Measurements from ENCODE around the gene INSM1.

Gene INSM1

DNA sequence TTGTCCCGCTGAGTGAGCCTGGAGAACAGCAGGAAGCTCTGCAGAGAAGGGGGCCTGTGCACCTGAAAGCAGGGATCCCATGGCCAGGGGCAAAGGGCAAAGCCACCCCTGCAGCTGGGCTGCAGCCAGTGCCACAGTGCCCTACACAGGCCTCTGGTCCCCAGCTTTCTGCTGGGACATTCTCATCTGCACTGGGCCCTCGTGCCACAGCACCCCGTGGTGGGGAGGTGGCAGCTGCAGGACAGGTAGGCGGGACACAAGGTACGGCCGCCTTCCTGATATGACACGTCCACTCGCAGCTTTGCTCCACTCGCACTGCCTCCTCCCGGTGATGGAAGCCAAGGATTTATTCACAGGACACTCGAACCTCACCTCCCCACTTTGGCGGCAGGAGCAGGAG is 27.2 kb downstream of the INSM1 start:
- DNase-seq (ENCODE audit: low spot score) = no peak

DNA sequence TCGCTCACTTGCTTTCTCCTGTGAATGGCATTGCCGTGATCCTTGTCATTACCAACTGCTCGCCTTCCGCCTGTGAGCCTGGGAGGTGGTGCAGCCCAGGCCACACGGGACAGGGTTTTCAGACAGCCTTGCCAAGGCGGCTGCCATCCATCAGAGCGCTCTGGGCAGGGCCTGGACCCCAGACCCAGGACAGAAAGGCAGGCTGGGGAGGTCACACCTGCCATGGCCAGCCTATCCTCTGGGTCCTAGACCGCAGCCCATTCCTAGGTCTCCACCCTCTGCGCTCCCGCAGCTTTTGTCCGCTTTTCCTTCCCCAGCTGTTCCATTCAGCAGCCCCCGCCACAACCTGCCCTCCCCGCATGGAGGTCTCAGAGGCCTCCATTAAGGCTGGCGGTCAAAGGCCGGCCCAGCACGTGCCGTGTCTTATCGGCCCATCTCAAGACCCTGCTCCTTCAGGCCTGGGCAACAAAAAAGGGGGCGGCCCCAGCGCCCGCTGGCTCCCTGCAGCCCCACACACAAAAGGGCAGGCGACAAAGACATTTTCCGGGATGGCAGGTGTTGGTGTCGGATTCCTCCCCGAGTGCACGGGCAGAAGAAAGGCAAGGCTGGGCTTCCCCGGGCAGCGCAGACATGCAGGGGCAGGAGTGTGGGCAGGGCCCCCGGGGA is 28.1 kb downstream of the INSM1 start:
- no peak for DNase-seq (ENCODE audit: low spot score)

DNA sequence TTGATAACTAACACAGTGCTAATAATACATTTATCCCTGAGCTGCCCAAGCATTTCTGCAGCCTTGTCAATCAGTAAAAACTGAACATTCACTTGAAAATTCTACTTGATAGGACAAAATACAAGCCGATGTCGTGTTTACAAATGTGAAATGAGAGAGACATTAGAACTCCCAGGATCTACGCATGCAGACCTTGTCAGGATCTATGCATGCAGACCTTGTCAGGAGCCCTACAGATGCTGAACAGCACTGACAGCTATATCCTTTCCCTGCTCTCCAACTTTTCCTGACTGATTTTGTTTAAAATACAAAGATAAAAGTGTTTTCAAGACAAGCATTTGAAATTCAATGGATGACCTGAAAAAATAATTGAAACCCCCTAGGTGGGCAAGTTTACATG is 28.9 kb downstream of the INSM1 start:
- DNase-seq (ENCODE audit: low spot score) = no peak

DNA sequence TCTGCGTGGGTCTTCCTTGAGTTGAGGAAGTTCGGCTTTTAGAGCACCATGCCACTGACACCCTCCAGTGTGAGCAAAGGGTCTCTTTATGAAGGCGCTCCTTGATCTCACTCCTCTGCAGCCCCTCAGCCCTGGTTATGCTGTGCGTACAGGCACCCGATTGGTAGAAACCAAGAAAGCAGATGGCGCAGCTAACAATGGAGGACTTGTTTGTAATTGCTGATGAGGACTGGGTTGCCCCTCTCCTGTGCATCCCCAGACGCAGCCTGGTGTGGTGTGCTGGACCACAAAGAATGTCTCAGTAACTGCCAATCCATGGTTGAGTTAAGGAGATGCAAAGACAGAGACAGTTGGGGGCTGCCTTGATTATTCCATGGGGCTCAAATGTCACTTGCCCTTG is 30.2 kb downstream of the INSM1 start:
- no peak for DNase-seq (ENCODE audit: low spot score)

DNA sequence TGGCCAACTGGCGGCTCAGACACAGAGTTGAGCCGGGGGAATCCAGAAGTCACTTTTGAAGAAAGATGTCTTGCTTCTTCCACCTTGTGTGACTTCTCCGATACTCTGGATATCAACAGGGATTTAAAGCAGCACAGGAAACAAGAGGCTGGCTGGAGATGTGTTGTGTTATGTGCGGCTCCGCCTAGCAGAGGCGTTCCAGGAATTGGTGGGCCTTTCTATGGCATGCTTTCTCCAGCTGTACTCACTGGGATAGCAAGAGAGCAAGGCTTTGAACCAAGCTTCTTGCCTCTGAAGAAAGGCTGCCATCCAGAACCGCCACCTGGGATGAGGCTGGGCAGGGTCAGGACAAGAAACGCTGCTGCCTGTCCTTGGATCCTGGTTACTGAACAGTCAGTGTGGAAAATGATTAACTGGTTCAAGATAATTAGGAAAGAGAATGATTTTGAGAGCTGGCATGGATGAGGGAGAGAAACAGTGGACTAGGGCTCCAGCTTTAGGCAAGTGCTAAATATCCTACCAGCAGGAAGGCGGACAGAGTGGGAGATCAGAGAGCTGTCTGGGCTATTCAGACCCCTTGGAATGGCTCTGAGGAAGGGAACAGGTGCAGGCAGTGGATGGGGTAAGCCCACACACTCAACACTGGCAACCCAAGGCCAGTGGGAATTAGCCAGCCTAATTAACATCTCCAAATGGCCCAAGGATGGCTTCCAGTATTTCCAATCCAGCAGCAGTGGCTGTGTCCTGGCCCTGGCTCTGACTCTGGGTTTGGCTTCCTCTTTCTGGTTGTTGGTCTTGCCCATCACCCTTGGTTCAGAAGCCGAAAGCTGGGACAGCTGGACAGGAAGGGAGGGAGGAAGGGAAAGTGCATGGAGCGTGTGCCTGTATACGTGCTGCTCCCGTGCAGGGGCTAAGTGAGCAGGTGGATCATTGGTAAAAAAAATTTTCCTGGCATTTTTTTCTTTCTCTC is 31.9 kb downstream of the INSM1 start:
- no peak for DNase-seq (ENCODE audit: low spot score)

DNA sequence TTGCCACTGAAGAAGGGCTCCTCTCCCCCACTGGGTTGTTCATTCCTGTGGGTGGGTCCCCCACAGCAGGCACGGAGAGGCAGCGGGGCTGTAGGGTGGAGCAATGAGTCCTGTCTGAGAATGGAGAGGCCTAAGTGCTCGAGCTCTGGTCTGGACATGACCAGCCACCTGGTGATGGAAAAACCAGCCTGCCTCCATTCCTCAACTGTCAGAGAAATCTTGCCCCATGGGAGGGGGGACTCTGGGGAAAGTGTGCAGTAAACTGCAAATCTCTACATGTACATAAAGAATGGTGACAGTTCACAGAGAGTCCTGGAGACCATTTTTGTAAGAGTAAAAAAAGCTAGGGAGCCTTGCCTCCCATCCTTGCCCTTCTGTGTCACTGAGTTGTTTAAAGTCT is 34.1 kb downstream of the INSM1 start:
- no peak for DNase-seq (ENCODE audit: low spot score)

DNA sequence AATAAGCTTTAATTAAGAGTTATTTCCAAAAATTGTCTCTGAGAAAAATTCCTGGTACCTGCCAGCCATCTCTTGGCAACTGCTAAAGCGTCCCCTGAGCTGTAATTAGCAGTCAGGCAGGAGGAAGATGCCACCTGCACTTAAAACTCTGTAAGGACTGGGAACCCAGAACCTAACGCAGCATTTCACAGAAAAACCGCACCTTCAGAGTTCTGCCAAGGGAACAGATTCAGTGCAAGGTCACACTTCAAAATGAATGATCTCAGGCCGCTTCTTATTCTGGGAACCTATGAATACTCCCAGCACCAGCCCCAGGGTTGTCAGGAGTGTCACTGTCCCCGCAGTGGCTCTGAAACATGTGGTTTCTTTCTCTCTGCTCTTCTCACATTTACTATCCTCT is 36.7 kb downstream of the INSM1 start:
- DNase-seq (ENCODE audit: low spot score) = no peak

DNA sequence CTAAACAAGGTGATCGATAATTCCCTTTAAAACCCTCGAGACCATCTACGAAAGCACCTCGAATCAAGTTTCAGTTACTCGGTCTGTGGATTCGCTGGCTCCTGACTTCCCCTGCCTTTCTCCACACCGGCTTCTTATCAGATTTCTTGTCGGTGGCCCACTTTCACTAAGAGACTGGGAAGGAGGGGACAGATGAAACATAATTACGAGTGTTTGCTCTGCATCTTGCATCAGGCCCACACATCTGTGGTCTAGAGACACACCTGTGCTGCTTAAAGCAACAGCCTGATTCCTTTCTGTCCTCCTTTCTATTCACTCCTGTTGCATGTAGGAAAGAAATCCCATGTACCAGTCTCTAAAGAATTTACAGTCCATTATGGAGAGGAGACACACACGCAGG is 37.7 kb downstream of the INSM1 start:
- DNase-seq (ENCODE audit: low spot score) = no peak

DNA sequence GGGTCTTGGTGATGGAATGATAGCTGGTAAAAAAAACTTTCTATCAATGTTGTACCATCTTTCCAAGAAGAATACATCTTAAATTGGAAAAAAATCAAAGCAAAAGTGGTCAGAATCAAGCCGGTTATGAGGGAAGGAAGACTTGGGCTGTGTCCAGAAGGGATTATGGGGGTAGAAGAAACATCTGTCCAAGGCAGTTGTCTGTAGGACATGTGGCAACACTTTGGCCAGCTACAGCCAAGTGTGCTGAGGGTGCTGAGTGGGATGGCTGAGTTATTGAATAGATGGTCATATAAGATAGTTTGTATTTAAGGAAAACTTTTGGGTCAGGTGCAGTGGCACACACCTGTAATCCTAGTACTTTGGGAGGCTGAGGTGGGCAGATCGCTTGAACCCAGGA is 38.4 kb downstream of the INSM1 start:
- no peak for DNase-seq (ENCODE audit: low spot score)

DNA sequence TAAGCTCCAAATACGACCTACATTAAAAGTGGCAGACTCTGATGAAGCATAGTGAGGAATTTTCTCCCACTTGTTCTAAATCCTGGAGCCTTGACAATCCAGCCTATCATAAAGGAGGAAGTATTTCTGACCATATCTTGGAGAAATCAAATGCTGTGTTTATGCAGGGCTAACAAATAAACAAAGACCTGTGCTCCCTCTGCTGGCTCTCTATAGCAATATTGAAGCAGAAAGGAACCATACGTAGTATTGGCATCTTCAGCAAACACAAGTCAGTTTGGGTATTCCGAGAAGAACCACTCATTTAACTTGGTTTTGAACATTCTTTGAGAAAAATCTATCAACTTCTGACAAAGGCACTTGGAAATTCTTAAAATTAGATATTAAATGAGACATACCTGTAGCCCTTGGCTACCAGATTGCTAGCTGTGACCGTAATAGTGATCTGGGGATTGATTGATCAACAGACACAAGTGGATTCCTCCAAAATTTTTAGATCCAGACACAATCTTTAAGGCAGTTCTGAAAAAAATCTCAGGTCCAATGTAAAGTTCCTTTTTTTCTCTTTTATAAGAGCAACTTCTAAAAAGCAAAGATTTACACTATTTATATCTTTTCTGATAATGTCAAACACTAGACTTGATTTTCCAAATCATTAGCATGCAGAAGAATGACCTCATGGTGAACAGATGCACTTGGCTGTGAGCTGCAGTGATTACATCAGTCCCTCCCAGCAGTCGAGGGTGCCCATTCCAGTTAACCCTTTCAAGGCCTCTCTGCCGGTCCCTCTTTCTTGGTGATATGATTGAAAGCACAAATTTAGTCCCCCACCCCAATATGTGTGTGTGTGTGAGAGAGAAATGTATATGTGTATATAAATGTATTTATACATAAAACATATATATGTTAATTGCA is 40.2 kb downstream of the INSM1 start:
- no peak for DNase-seq (ENCODE audit: low spot score)

DNA sequence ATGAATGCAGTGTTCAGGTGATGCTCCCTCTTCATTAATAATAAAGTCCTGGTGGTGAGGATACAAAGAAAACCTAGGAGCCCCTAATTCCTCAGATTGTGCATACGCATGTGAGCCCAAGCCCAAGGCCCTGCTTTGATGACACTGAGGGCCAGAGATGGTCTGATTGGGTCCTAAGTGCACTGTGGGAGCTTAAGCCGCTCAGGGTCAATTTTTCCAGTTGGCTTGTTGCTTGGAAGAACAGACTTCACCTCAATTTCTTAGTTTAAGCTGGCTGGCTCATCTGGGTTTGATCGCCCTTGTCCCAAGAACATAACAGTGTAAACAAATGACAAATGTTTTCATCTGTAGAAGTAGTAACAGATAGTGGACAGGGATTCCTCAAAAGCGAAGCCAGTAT is 41.4 kb downstream of the INSM1 start:
- no peak for DNase-seq (ENCODE audit: low spot score)

DNA sequence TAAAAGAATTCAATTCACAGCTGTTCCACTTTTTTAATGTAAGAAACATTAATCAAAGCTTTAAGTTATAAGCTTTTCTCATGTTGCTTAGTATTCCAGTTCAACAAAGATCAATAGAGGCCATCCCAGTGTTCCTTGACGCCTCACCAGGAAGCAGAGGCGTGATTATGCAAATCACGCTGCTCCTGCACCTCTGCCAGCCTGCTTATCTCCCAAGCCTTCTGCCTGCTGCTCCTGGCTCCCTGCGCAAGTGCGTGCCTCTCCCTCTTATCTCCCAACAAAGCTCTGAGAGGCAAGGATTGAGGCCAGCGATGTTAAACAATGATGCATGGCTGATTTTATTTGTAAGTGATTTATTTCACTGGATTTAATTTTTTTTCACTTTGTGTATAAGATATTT is 42.8 kb downstream of the INSM1 start:
- DNase-seq (ENCODE audit: low spot score) = no peak

DNA sequence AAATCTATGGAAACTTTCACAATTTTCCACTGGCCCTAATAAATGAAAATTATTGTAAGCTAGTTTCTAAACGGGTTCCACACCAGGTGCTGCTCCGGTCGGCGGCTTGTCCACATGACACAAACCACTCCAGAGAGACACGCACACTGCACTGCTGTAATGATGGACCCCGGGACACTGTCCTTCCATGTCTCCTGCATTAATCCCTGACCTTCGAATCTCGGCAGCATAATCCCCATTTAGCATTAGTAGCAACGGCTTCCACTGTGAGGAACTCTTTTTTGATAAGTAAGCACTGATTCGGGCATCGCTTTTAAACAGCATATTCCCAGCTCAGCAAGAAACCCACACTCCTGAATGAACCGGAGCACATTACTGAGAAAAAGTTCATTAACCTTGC is 43.5 kb downstream of the INSM1 start:
- no peak for DNase-seq (ENCODE audit: low spot score)

DNA sequence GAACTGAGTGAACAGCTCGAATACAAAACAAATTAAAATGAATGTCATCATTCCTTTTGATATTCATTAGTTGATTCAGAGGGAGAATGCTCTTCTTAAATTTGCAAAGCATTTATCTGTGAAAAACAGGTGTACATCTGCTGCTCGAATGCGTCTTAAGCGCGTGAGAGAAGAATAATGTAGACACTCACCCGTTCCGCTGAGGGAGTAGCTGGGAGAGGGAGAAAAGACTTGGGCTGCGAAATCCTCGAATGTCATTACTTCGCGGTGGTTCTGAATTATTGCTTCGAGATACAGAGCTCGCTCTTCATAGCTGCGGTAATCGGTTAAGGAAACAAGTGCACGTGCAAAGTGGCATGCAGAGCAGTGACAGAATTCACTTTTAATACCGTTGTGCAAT is 43.9 kb downstream of the INSM1 start:
- no peak for DNase-seq (ENCODE audit: low spot score)

DNA sequence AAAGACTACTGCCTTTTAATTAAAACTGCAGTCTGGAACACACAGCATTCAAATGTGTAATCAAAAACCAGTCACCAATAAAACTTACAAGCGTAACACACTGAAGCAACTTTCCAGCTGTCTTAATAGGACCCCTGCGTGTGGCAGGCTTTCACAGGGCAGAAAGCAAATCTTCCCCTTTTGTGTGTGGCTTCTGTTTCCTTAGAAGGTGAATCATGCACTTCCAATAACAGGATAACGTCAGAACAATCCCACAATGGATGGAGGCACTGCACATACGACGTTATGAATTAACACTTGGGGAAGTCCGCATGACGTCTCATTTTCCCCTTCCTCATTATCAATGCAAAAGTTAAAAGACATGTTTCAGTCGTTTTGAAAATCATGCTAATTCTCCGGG is 44.8 kb downstream of the INSM1 start:
- DNase-seq (ENCODE audit: low spot score) = no peak

DNA sequence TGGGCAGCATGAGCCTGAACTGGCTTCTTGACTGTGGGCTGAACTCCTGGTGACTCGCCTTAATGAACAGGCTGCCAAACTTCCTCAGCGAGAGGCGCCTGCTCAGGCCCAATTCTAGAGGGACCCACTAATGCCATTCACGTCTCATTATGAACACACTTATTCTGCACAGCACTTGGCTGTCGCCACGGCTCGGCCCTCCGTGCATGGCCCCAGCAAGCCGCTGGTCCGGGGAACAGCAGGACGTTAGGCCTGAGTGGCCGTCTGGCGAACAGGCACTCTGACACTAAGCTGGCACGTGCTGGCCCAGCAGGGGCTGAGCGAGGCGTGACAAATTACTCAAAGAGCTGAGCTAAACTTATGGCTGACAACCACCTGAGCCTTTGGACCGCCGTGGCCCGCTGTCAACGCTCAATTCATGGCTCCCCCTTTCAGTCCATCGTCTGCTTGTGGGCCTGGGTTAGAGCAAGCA is 45.9 kb downstream of the INSM1 start:
- DNase-seq (ENCODE audit: low spot score) = no peak

DNA sequence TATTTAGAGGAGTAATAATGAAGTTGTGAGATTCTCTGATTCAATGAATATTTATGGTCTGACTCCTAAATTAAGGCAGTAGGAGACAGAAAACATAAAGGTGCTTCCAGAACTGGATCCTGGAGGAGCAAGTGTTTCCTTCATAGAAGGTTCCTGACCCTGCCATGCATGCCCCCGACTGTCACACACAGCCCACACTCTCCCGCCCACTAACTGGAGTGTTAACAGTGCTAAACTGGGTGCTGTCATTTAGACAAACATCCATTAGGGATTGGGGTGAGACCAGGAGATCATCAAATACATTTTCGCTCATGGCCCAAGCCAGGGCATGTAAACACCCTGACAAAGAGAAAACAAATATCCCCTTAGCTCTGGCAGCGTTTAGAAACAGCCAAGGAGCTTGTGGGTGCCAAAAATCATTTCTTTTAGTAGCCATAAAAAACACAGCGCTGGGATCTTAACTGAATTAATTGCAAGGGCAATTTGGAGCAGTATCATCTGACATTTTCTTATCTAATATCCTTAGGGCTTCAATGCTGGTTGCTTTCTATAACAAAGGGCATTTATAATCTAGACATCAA is 46.8 kb downstream of the INSM1 start:
- no peak for DNase-seq (ENCODE audit: low spot score)

DNA sequence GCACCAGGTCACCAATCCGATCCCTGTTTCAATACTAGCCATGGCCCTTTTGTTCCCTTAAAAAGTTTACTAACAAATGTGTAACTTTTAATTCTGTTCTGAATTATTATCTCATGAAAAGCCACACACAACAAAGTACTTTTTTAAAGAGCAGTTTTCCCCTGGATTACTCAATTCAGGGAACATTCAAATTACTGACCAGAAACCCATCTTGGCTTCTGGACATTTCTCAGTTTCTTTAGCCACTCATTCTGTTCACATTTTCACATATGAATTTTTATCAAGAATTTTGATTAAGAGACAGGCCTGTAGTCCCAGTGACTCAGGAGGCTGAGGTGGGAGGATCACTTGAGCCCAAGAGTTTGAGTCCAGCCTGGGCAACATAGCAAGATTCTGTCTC is 47.4 kb downstream of the INSM1 start:
- DNase-seq (ENCODE audit: low spot score) = no peak

DNA sequence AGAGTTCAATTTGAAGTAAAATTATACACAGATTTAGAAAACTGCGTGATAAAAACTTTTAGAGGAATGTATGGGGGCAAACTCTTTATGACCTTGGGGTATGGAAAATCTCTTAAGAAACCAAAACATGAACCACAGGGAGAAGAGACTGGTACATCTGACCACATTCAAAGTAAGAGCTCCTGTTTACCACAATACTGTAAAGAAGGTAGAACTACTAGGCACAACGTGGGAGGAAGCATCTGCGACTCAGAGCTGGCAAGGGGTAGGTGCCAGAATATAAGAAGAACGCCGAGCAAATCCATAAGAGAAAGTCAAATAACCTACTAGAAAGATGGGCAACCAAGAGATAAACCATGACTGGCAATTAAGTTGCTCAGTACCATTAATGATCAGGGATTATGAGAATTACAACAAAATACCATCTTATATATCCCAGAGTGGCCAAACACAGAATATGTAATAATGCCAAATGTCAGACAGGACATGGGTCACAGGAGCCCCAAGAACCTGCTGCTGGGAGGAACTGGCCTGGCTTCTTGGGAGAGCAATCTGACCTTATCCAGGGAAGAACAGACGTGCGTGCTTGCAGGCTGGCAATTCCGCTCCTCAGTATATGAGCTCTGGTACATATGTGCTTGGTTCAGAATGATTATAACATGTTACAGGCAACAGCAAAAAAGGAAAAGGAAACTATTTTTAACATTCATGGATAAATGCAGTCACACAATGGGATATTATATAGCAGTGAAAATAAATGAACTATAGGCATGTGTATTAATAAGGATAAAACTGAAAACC is 50.2 kb downstream of the INSM1 start:
- DNase-seq (ENCODE audit: low spot score) = no peak
